K562 (cell line): ENCODE measurements around the gene RIPOR1. TPM values are rescaled to one million over a fixed set of nuclear protein-coding genes. Genes with fewer than 3 reads are reported as not detected.

Experiments used
- ATAC-seq: fragments of 200-7000 bp; cut with Tn5 transposase; 3 replicates; pipeline ENCODE4 v1.9.1; 2020; ENCODE audit warnings: moderate library complexity
- BruUV-seq: library from RNA; stranded (reverse); fragments of 400-500 nt; replicated peaks from 2 replicates; lab custom pipeline; 2021; lab: Mats Ljungman, UMichigan
- CTCF ChIA-PET: fragments of 300-600 bp; formaldehyde crosslinking; extraction: SDS; loops from one replicate; lab custom pipeline; 2021; ENCODE audit warnings: low intra/inter-chr PET ratio; lab: Yijun Ruan, JAX
- POLR2A ChIA-PET: fragments of 300-600, 350-650 bp; sonication (Branson Sonifier 250); formaldehyde crosslinking; extraction: SDS; loops from one replicate; lab custom pipeline; 2021; ENCODE audit warnings: antibody characterized with exemption, inconsistent platforms; lab: Yijun Ruan, JAX
- DNase-seq, 4 experiments: peaks; one replicate each; pipeline versions ENCODE4 v3.0.0 to v3.0.0-alpha.2; 2011 to 2018; ENCODE audit warnings: low spot score in 3 of 4, mixed read lengths in 3 of 4; ENCODE audit errors: extremely low read depth in 1 of 4
- FAIRE-seq: peaks from 2 replicates; lab custom pipeline; 2011; peaks lifted over from hg19 to GRCh38; lab: Jason Lieb, UNC
- H2AFZ ChIP-seq: 2 replicates; pipeline ENCODE4 v1.6.0; 2011; ENCODE audit warnings: low read depth, low read length, control low read depth, inconsistent platforms
- H3K27ac ChIP-seq: fragments of 200-600 bp; 3 replicates; pipeline ENCODE4 v1.8.0; 2011; ENCODE audit warnings: low read depth, mild to moderate bottlenecking, control low read depth, inconsistent platforms, low read length, moderate library complexity, mixed read lengths; ENCODE audit errors: extremely low read depth
- H3K27me3 ChIP-seq, 2 experiments: fragments of 300-600 bp in 1 of 2; 2 replicates in 1 of 2; 3 replicates in 1 of 2; pipeline versions ENCODE4 v1.6.0 to v1.8.0; 2011; ENCODE audit warnings: inconsistent platforms in 2 of 2, low read length in 2 of 2, mild to moderate bottlenecking in 1 of 2, mixed read lengths in 1 of 2, moderate library complexity in 1 of 2; ENCODE audit not compliant: control insufficient read depth in 2 of 2, insufficient read depth in 2 of 2
- H3K36me3 ChIP-seq: fragments of 300-600 bp; 3 replicates; pipeline ENCODE4 v1.8.0; 2011; ENCODE audit warnings: mild to moderate bottlenecking, low read length, inconsistent platforms; ENCODE audit not compliant: control insufficient read depth, insufficient read depth
- H3K4me1 ChIP-seq, 2 experiments: fragments of 200-600 bp in 1 of 2; replicated peaks in 1 of 2; 2 replicates in 1 of 2; 3 replicates in 1 of 2; pipeline versions ENCODE4 v1.5.1 to v1.8.0; 2011; ENCODE audit warnings: inconsistent platforms in 2 of 2, low read length in 2 of 2, mild to moderate bottlenecking in 1 of 2, mixed read lengths in 1 of 2, moderate library complexity in 1 of 2; ENCODE audit not compliant: control insufficient read depth in 2 of 2, insufficient read depth in 2 of 2
- H3K4me2 ChIP-seq: 2 replicates; pipeline ENCODE4 v1.6.1; 2011; ENCODE audit warnings: low read length, control low read depth, inconsistent platforms, mixed read lengths; ENCODE audit not compliant: insufficient read depth
- H3K4me3 ChIP-seq: fragments of 200-600 bp; sonication (generic), shearing (Covaris generic); 2 replicates; pipeline ENCODE4 v1.5.1; 2016; ENCODE audit warnings: control low read depth, inconsistent platforms
- H3K79me2 ChIP-seq: fragments of 200-600 bp; 3 replicates; pipeline ENCODE4 v1.8.0; 2011; ENCODE audit warnings: low read length, inconsistent platforms; ENCODE audit not compliant: control insufficient read depth, insufficient read depth
- H3K9ac ChIP-seq, 2 experiments: 2 replicates each; pipeline versions ENCODE4 v1.6.0 to v1.6.1; 2011; ENCODE audit warnings: low read depth in 2 of 2, low read length in 2 of 2, control low read depth in 1 of 2, inconsistent platforms in 1 of 2, mild to moderate bottlenecking in 1 of 2, mixed read lengths in 1 of 2; ENCODE audit not compliant: insufficient read depth in 1 of 2
- H3K9me1 ChIP-seq: one replicate; pipeline ENCODE4 v1.6.0; 2011; ENCODE audit warnings: inconsistent platforms, mild to moderate bottlenecking, low read length, moderate library complexity; ENCODE audit not compliant: control insufficient read depth, insufficient read depth
- H3K9me3 ChIP-seq: replicated peaks from 2 replicates; pipeline ENCODE4 v1.5.1; 2011; ENCODE audit warnings: low read depth, low read length, inconsistent platforms; ENCODE audit not compliant: control insufficient read depth, insufficient read depth
- H4K20me1 ChIP-seq: replicated peaks from 2 replicates; pipeline ENCODE4 v1.6.1; 2011; ENCODE audit warnings: low read length, inconsistent platforms, mixed read lengths; ENCODE audit not compliant: control insufficient read depth, insufficient read depth
- BMI1 ChIP-seq: fragments of 150-350 bp; IDR thresholded peaks from 2 replicates; pipeline ENCODE4 v1.6.1; 2014; ENCODE audit warnings: low read length
- CHD1 ChIP-seq: fragments of 200-600 bp; sonication (generic); IDR thresholded peaks from one replicate; pipeline ENCODE4 v1.6.1; 2012; ENCODE audit warnings: mild to moderate bottlenecking, moderate library complexity, low read length, inconsistent platforms
- FOS ChIP-seq: IDR thresholded peaks from 3 replicates; pipeline ENCODE4 v1.6.1; 2011; ENCODE audit not compliant: insufficient read length; ENCODE audit errors: extremely low read depth
- FOSL1 ChIP-seq: fragments of 200-800 bp; sonication (Bioruptor generic); conservative IDR thresholded peaks from 2 replicates; pipeline ENCODE4 v1.6.1; 2016; ENCODE audit warnings: missing genetic modification characterization, missing compliant biosample characterization
- FOXK2 ChIP-seq, 2 experiments: fragments of 450-650 bp; IDR thresholded peaks in 1 of 2; conservative IDR thresholded peaks in 1 of 2; 2 replicates each; pipeline ENCODE4 v1.6.1; 2016; ENCODE audit warnings: low read depth in 2 of 2, mild to moderate bottlenecking in 1 of 2
- GTF2E2 ChIP-seq: fragments of 200-800 bp; sonication (Bioruptor generic); IDR thresholded peaks from 2 replicates; pipeline ENCODE4 v1.6.1; 2016; ENCODE audit warnings: missing genetic modification characterization, missing compliant biosample characterization
- MYNN ChIP-seq, 2 experiments: sonication (generic); formaldehyde crosslinking in 1 of 2; IDR thresholded peaks; 2 replicates each; pipeline versions ENCODE4 v1.5.0 to v1.6.1; 2016 to 2020; ENCODE audit warnings: antibody characterized with exemption in 1 of 2, missing genetic modification reagents in 1 of 2
- NFE2L1 ChIP-seq: fragments of 450-650 bp; IDR thresholded peaks from 2 replicates; pipeline ENCODE4 v1.6.1; 2016; ENCODE audit warnings: missing genetic modification characterization, low read depth, mild to moderate bottlenecking, missing compliant biosample characterization, moderate library complexity, borderline replicate concordance
- NFIX ChIP-seq: fragments of 250-450 bp; sonication (Bioruptor Pico); IDR thresholded peaks from 2 replicates; pipeline ENCODE4 v1.4.0; 2020; ENCODE audit warnings: low read depth, mild to moderate bottlenecking, moderate library complexity
- NONO ChIP-seq, 2 experiments: fragments of 200-400 bp in 1 of 2; fragments of 450-650 bp in 1 of 2; formaldehyde crosslinking in 1 of 2; IDR thresholded peaks; 2 replicates each; pipeline ENCODE4 v1.6.1; 2017; ENCODE audit warnings: low read depth in 2 of 2, mild to moderate bottlenecking in 2 of 2, moderate library complexity in 2 of 2, low read length in 1 of 2
- NRF1 ChIP-seq, 2 experiments: fragments of 450-650 bp; IDR thresholded peaks in 1 of 2; conservative IDR thresholded peaks in 1 of 2; 2 replicates each; pipeline ENCODE4 v1.6.1; 2014; ENCODE audit warnings: mild to moderate bottlenecking in 2 of 2
- PHB2 ChIP-seq: fragments of 450-650 bp; IDR thresholded peaks from 2 replicates; pipeline ENCODE4 v1.6.1; 2017; ENCODE audit warnings: low read depth
- PPARD ChIP-seq: fragments of 250-450 bp; sonication (Bioruptor Pico); IDR thresholded peaks from 2 replicates; pipeline ENCODE4 v1.8.0; 2022; ENCODE audit warnings: inconsistent platforms, mild to moderate bottlenecking, moderate library complexity
- TCF7L2 ChIP-seq: fragments of 150-350 bp; IDR thresholded peaks from 2 replicates; pipeline ENCODE4 v1.6.1; 2016; ENCODE audit warnings: low read depth, mild to moderate bottlenecking, low read length, moderate library complexity
- WGBS: fragments of 100-300 bp; shearing (Covaris generic); methylation state at CpG from one replicate; pipeline ENCODE4 v1.1.6; 2016; ENCODE audit warnings: low coverage, mixed read lengths; ENCODE audit not compliant: insufficient coverage; ENCODE audit errors: missing lambda C conversion rate; 5-methylcytosine and 5-hydroxymethylcytosine counted together
- in situ Hi-C: fragments of 300-500 bp; cut with MboI; formaldehyde crosslinking; loops from 4 replicates; pipeline ENCODE4 v1.15.0; 2018; ENCODE audit warnings: inconsistent platforms, mixed read lengths
- intact Hi-C: fragments of 100-400 bp; cut with micrococcal nuclease; formaldehyde crosslinking; loops from 2 replicates; pipeline ENCODE4 v1.14.2; 2022
- polyA plus RNA-seq, 8 experiments: library from polyadenylated mRNA; depleted of rRNA in 4 of 8; stranded (reverse) in 5 of 8; unstranded in 3 of 8; fragments of >200 nt; fragmentation: Nextera tagmentation in 2 of 8; fragmentation: Illumina TruSeq in 1 of 8; extraction: Ambion mirVana in 2 of 8; extraction: Trizol in 1 of 8; gene quantifications; 2 replicates each; pipeline versions ENCODE4 v1.2.1 to v1.2.3, GENCODE V29; 2011 to 2014; ENCODE audit warnings: inconsistent platforms in 1 of 8, missing spikeins in 1 of 8
- total RNA-seq, 7 experiments: library from RNA; depleted of rRNA in 6 of 7; stranded (reverse); fragments of >200 nt in 6 of 7; fragmentation: Illumina TruSeq in 2 of 7; extraction: Trizol in 2 of 7; gene quantifications; 2 replicates each; pipeline versions ENCODE4 v1.2.1 to v1.2.3, GENCODE V29; 2011 to 2021; ENCODE audit warnings: low replicate concordance in 1 of 7
- TF ChIP-seq, protein P1 (sequence below): fragments of 250-450 bp; sonication (Bioruptor Pico); IDR thresholded peaks from 2 replicates; pipeline ENCODE4 v1.5.0; 2022; ENCODE audit warnings: mild to moderate bottlenecking
- TF ChIP-seq, protein P2 (sequence below): fragments of 200-800 bp; sonication (Bioruptor generic); IDR thresholded peaks from 2 replicates; pipeline ENCODE4 v1.6.1; 2017; ENCODE audit warnings: missing genetic modification characterization, missing compliant biosample characterization

Gene RIPOR1
- total and polyA plus RNA-seq, 9 of the 15 experiments (the other 6 are each of a cell fraction or from before 2014, with no cell fraction given), result 0.36 to 31.1 (median 3.0) TPM

DNA sequence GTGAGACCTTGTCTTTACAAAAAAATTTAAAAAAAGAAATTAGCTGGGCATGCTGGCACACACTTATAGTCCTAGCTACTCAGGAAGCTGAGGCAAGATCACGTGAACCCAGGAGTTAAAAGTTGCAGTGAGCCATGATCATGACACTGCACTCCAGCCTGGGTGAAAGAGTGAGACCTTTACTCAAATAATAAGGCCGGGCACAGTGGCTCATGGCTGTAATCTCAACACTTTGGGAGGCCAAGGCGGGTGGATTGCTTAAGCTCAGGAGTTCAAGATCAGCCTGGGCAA lies 11.5 kb upstream of the RIPOR1 start:
- Histone ChIP-seq H3K4me1 (peaks cover 2 to 10% of the 10 kb centered on the region in 2 experiments; a peak in 4 of 5 replicates), H4K20me1 (no peaks in the 10 kb centered on the region), H3K4me3 (no peak overlapping the region), H3K79me2 (no peaks in the 10 kb centered on the region), H3K27me3 (no peaks in the 10 kb centered on the region), H3K9me3 (no peaks in the 10 kb centered on the region), H3K9me1 (no peaks in the 10 kb centered on the region), H3K4me2 (no peak overlapping the region), H3K36me3 (no peaks in the 10 kb centered on the region), H3K9ac (no peak overlapping the region), H3K27ac (no peak overlapping the region), H2AFZ (no peak overlapping the region)
- 30% methylated on average over 3 of the region's 3 CpGs for WGBS
- in situ Hi-C loops, result no loop called here
- FAIRE-seq (no peak), DNase-seq (no peak), ATAC-seq (no peak)
- ChIA-PET CTCF (interaction anchor here (5.8 kb wide), 1 partner anchor 23 kb away, joined by 53 read pairs; no protein-coding TSS in a partner anchor), POLR2A (no interaction called here)
- intact Hi-C loops, result loop anchor here (10.0 kb wide), 1 partner anchor 92 kb away; no protein-coding TSS in a partner anchor
- BruUV-seq, result no TSS peak
- TF ChIP-seq NONO (IDR thresholded peaks at IDR 0.05; ENCODE audit: low read depth in 2 of 2, low read length in 1 of 2), result no peak
- no peak for TF ChIP-seq NFE2L1 (tag)
- no peak for TF ChIP-seq BMI1
- no peak for TF ChIP-seq PHB2
- TF ChIP-seq NFIX (CRISPR knock-in tag), result no peak
- TF ChIP-seq FOS, result no peak
- no peak for TF ChIP-seq TCF7L2
- no peak for TF ChIP-seq GTF2E2 (tag)
- TF ChIP-seq, protein P1, sequence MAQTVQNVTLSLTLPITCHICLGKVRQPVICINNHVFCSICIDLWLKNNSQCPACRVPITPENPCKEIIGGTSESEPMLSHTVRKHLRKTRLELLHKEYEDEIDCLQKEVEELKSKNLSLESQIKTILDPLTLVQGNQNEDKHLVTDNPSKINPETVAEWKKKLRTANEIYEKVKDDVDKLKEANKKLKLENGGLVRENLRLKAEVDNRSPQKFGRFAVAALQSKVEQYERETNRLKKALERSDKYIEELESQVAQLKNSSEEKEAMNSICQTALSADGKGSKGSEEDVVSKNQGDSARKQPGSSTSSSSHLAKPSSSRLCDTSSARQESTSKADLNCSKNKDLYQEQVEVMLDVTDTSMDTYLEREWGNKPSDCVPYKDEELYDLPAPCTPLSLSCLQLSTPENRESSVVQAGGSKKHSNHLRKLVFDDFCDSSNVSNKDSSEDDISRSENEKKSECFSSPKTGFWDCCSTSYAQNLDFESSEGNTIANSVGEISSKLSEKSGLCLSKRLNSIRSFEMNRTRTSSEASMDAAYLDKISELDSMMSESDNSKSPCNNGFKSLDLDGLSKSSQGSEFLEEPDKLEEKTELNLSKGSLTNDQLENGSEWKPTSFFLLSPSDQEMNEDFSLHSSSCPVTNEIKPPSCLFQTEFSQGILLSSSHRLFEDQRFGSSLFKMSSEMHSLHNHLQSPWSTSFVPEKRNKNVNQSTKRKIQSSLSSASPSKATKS (CRISPR knock-in tag), result no peak
- no peak for TF ChIP-seq FOXK2 (conservative IDR thresholded peaks at IDR 0.05 in 1 of 2, IDR thresholded peaks at IDR 0.05 in 1 of 2; ENCODE audit: low read depth in 2 of 2)
- TF ChIP-seq, protein P2, sequence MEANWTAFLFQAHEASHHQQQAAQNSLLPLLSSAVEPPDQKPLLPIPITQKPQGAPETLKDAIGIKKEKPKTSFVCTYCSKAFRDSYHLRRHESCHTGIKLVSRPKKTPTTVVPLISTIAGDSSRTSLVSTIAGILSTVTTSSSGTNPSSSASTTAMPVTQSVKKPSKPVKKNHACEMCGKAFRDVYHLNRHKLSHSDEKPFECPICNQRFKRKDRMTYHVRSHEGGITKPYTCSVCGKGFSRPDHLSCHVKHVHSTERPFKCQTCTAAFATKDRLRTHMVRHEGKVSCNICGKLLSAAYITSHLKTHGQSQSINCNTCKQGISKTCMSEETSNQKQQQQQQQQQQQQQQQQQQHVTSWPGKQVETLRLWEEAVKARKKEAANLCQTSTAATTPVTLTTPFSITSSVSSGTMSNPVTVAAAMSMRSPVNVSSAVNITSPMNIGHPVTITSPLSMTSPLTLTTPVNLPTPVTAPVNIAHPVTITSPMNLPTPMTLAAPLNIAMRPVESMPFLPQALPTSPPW (CRISPR knock-in tag), result no peak
- TF ChIP-seq PPARD (CRISPR knock-in tag), result no peak
- TF ChIP-seq NRF1 (conservative IDR thresholded peaks at IDR 0.05 in 1 of 2, IDR thresholded peaks at IDR 0.05 in 1 of 2), result no peak
- TF ChIP-seq CHD1, result no peak
- TF ChIP-seq MYNN (IDR thresholded peaks at IDR 0.05), result no peak
- no peak for TF ChIP-seq MYNN (CRISPR knock-in tag; IDR thresholded peaks at IDR 0.05)
- no peak for TF ChIP-seq FOSL1 (tag)
